Muscle layer of colon (tissue), 2 donors: ENCODE measurements around the gene TTC17.
"Not testable (repeated sequence)": the region's sequence is repeated elsewhere in the genome, so short reads cannot be mapped to it uniquely, and the experiment has no call there.

Experiments
- H3K27ac ChIP-seq: one replicate; pipeline ENCODE4 v1.7.0; 2013; ENCODE audit warnings: low read depth, mild to moderate bottlenecking, low read length, moderate library complexity
- H3K27me3 ChIP-seq, 2 donors: one replicate each; pipeline ENCODE4 v1.7.0; 2013; ENCODE audit warnings: low read length in 2 of 2, mild to moderate bottlenecking in 2 of 2; ENCODE audit not compliant: insufficient read depth in 2 of 2, control insufficient read depth in 1 of 2
- H3K36me3 ChIP-seq: one replicate; pipeline ENCODE4 v1.7.0; 2013; ENCODE audit warnings: mild to moderate bottlenecking, low read length; ENCODE audit not compliant: insufficient read depth
- H3K4me1 ChIP-seq: one replicate; pipeline ENCODE4 v1.7.0; 2013; ENCODE audit warnings: mild to moderate bottlenecking, low read length; ENCODE audit not compliant: insufficient read depth
- H3K4me3 ChIP-seq, 2 donors: one replicate each; pipeline ENCODE4 v1.7.0; 2013; ENCODE audit warnings: low read length in 2 of 2, low read depth in 1 of 2, mild to moderate bottlenecking in 1 of 2, moderate library complexity in 1 of 2
- H3K9ac ChIP-seq: one replicate; pipeline ENCODE4 v1.7.0; 2013; ENCODE audit warnings: low read length
- H3K9me3 ChIP-seq: one replicate; pipeline ENCODE4 v1.7.0; 2013; ENCODE audit warnings: mild to moderate bottlenecking, low read length
- donor health status: abdominal sarcoma.
- donor health status: Adenocarcinoma of cecum.

TTC17 gene, protein sequence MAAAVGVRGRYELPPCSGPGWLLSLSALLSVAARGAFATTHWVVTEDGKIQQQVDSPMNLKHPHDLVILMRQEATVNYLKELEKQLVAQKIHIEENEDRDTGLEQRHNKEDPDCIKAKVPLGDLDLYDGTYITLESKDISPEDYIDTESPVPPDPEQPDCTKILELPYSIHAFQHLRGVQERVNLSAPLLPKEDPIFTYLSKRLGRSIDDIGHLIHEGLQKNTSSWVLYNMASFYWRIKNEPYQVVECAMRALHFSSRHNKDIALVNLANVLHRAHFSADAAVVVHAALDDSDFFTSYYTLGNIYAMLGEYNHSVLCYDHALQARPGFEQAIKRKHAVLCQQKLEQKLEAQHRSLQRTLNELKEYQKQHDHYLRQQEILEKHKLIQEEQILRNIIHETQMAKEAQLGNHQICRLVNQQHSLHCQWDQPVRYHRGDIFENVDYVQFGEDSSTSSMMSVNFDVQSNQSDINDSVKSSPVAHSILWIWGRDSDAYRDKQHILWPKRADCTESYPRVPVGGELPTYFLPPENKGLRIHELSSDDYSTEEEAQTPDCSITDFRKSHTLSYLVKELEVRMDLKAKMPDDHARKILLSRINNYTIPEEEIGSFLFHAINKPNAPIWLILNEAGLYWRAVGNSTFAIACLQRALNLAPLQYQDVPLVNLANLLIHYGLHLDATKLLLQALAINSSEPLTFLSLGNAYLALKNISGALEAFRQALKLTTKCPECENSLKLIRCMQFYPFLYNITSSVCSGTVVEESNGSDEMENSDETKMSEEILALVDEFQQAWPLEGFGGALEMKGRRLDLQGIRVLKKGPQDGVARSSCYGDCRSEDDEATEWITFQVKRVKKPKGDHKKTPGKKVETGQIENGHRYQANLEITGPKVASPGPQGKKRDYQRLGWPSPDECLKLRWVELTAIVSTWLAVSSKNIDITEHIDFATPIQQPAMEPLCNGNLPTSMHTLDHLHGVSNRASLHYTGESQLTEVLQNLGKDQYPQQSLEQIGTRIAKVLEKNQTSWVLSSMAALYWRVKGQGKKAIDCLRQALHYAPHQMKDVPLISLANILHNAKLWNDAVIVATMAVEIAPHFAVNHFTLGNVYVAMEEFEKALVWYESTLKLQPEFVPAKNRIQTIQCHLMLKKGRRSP

DNA sequence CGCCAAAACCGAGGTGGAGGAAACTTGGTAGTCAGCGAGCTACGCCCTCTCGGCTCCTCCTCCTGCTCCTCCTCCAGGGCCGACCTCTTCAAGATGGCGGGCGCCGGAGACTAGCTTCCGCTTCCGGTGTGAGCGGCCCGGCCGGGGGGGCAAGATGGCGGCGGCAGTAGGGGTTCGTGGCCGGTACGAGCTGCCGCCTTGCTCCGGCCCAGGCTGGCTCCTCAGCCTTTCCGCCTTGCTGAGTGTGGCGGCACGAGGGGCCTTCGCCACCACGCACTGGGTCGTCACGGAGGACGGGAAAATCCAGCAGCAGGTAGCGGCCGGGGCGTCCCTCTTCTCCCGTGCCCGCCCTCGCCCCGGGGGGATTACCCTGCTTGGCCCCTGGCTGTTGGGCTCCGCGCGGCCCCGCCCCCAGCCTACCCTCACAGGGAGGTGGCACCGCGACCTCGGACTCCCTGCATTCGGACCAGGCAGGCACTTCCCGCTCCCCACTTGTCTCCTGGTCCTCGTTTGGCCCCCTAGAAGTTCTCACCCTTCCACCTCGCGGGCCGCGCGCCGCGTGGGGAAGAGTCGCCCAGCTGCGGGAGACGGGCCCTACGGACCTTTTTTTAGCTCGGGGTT is at the start of gene TTC17:
Gene TTC17, plus strand, starts transcription at position 120 of the 621 bp plus-strand sequence. Its CDS starts 35 bp downstream, at position 155.
- Histone ChIP-seq H3K9ac (peak within 1 kb of the TSS; percentile 81), H3K36me3 (no peaks in the 10 kb centered on the region), H3K27ac (peak within 1 kb of the TSS; percentile 77), H3K4me1 (peaks cover 20% of the 10 kb centered on the region), H3K4me3 (peak within 1 kb of the TSS; percentile 84 to 97), H3K27me3 (no peaks in the 10 kb centered on the region), H3K9me3 (no peaks in the 10 kb centered on the region)

DNA sequence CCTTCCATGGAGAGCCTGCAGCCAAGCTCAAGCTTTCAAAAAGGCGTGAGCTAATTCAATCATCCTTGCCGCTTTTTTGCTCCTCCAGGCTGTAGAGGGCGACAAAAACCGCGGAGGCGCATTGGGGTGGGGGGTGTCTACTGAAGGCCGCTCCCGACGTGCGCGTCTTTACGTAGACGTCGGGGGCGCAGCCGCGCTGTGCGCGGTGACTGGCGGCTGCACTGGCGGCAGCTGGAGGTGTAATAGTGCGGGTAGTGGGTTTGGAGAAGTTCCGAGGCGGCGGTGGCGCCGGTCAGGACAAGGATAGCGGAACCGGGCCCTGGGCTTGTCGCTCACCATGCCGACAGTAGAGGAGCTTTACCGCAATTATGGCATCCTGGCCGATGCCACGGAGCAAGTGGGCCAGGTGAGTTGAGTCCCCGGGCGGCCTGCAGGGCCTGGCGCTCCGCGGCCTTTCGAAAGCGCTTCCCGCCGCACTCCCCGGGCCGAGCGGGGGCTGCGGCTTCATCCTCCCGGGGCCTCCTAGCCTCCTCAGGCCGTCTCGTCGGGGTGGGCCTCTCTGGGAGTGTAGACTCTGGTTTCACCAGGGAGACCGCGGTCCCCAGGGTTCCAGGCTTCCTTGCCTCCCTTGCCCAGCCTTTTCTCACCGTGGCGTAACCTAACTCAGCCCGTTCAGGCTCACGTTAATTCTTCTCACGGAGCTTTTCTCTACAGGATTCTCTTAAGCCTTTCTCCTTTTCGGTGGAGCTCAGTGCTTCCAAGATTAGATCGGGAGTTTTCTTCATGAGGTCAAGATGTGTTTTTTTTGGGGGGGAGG is 46.7 kb upstream of the TTC17 start, which contains the start of gene API5:
Gene API5, plus strand, starts transcription at position 206 of the 817 bp plus-strand sequence. Its CDS starts 132 bp downstream, at position 338.
- Histone ChIP-seq H3K4me1 (peaks cover 6% of the 10 kb centered on the region), H3K27ac (peak within 1 kb of the TSS; percentile 71), H3K9me3 (no peaks in the 10 kb centered on the region), H3K36me3 (no peaks in the 10 kb centered on the region), H3K4me3 (peak within 1 kb of the TSS; percentile 51 to 92), H3K9ac (peak within 1 kb of the TSS; percentile 96), H3K27me3 (no peaks in the 10 kb centered on the region)

DNA sequence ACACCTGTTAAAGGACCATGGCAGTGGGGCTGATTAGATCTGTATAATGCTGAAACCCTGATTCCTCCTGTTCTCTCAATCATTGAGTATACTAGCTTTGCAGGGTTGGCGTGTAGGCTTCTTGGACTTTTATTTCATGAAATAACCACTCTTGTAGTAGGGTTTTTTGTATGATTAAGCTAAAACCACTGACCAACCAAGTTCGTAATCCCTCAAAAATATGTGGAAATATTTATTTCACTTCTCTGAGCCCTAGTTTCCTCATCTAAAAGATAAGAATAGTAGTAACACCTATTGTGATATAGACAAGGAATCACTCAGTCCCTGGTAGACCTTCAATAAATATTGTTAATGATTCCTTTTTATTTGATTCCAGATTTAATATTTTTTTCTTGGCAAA is 42.8 kb upstream of the TTC17 start:
- Histone ChIP-seq H3K36me3 (peaks cover 6% of the 10 kb centered on the region), H3K9ac (no peak overlapping the region), H3K9me3 (no peaks in the 10 kb centered on the region), H3K27me3 (no peaks in the 10 kb centered on the region), H3K4me1 (peaks cover 6% of the 10 kb centered on the region), H3K27ac (no peak overlapping the region), H3K4me3 (no peak overlapping the region)

DNA sequence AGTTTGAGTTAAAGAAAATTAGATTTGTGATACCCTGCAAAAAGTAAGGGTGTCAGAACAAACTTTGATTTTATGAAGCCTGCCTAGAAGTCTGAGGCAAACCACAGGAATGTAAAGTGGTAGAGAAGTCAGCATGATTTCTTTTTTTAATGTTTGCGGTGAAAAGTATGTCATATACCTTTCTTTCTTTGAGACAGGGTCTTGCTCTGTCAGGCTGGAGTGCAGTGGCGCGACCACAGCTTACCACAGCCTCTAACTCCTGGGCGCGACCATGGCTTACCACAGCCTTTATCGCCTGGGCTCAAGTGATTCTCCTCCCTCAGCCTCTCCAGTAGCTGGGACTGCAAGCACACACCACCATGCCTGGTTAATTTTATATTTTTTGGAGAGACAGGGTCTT is 42.3 kb upstream of the TTC17 start:
- no peaks in the 10 kb centered on the region for H3K27me3 ChIP-seq
- peaks cover 6% of the 10 kb centered on the region for H3K4me1 ChIP-seq
- H3K36me3 ChIP-seq = peaks cover 7% of the 10 kb centered on the region
- H3K27ac ChIP-seq = no peak overlapping the region
- H3K4me3 ChIP-seq = no peak overlapping the region
- H3K9me3 ChIP-seq = no peaks in the 10 kb centered on the region
- H3K9ac ChIP-seq = no peak overlapping the region

DNA sequence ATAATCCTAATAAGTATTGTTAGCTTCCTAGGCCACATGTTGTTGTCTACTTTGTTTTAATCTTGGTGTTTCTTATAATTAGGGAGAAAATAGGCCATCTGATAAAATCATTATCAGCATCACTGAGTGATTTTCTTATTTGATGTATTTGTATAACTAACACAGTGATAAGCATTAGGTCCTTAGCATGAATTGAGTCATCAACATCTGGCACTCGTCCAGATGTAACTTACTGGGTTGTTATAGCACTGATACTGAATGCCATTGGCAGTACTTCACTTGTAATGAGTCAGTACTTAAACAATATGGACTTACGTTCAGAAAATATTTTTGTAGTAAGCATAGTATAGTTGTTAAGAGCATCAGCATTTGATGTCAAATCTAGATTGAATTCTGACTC is 30.7 kb upstream of the TTC17 start:
- Histone ChIP-seq H3K36me3 (peaks cover 84% of the 10 kb centered on the region), H3K27me3 (no peaks in the 10 kb centered on the region), H3K9me3 (no peaks in the 10 kb centered on the region), H3K4me1 (no peaks in the 10 kb centered on the region), H3K9ac (no peak overlapping the region), H3K4me3 (no peak overlapping the region), H3K27ac (no peak overlapping the region)

DNA sequence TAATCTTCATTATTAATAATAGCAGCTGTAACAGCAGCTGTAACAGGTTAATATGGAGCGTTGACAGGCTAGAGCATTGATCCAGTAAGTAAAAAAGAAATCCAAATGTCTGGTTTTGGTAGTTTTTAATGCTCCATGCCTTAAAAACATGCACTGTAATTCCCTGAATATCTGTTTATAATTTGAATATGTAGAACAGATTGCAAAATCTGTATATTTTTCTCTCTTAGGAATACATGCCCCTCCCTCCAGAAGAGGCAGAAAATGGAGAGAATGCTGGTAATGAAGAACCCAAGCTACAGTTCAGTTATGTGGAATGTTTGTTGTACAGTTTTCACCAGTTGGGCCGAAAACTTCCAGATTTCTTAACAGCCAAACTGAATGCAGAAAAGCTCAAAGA is 30.2 kb upstream of the TTC17 start:
- H3K27me3 ChIP-seq = no peaks in the 10 kb centered on the region
- H3K27ac ChIP-seq = no peak overlapping the region
- H3K4me1 ChIP-seq = no peaks in the 10 kb centered on the region
- H3K9ac ChIP-seq = no peak overlapping the region
- H3K36me3 ChIP-seq = peaks cover 79% of the 10 kb centered on the region
- no peak overlapping the region for H3K4me3 ChIP-seq
- no peaks in the 10 kb centered on the region for H3K9me3 ChIP-seq

DNA sequence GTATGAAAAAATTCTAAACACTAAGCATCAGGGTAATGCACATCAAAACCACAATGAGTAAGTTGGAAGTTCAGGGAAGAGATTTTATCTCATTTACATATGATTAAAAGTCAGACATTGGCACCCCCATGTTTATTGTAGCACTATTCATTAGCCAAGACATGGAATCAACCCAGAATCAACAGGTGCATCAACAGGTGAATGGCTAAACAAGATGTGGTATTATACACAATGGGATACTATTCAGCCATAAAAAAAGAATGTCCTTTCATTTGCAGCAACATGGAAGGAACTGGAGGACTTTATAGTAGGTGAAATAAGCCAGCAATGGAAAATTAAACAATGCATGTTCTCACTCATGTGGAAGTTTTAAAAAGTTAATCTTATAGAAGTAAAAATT is 17.6 kb upstream of the TTC17 start:
- H3K4me1 ChIP-seq = no peaks in the 10 kb centered on the region
- no peak overlapping the region for H3K9ac ChIP-seq
- H3K27ac ChIP-seq = no peak overlapping the region
- no peak overlapping the region for H3K4me3 ChIP-seq
- peaks cover 21% of the 10 kb centered on the region for H3K36me3 ChIP-seq
- H3K27me3 ChIP-seq = no peaks in the 10 kb centered on the region
- no peaks in the 10 kb centered on the region for H3K9me3 ChIP-seq

DNA sequence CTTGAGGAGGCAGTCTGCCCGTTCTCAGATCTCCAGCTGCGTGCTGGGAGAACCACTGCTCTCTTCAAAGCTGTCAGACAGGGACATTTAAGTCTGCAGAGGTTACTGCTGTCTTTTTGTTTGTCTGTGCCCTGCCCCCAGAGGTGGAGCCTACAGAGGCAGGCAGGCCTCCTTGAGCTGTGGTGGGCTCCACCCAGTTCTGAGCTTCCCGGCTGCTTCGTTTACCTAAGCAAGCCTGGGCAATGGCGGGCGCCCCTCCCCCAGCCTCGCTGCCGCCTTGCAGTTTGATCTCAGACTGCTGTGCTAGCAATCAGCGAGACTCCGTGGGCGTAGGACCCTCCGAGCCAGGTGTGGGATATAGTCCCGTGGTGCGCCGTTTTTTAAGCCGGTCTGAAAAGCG is 7.3 kb upstream of the TTC17 start:
- not testable (repeated sequence) for H3K9me3 ChIP-seq, H3K4me3 ChIP-seq, H3K4me1 ChIP-seq, H3K36me3 ChIP-seq, H3K9ac ChIP-seq, H3K27ac ChIP-seq, H3K27me3 ChIP-seq

DNA sequence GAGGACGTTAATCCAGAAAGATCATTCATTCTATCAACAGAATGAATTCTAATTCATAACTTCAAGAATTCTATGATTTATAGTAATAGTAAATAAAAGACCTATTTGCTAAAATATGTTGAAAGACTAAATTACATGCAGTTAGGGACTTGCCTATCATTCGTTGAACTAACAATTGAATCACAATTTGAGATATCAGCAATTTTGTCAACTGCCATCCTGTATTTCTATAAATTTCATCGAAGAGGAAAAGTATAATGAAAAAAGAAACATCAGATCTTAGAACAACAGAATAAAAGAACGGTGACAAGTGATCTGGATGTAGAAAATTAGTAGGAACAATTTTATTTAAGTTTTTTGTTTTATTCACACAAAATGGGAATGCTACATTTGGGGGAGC is 4.4 kb upstream of the TTC17 start:
- no peaks in the 10 kb centered on the region for H3K9me3 ChIP-seq
- H3K27ac ChIP-seq = no peak overlapping the region
- no peak overlapping the region for H3K4me3 ChIP-seq
- H3K36me3 ChIP-seq = no peaks in the 10 kb centered on the region
- peaks cover 6% of the 10 kb centered on the region for H3K4me1 ChIP-seq
- H3K9ac ChIP-seq = no peak overlapping the region
- no peaks in the 10 kb centered on the region for H3K27me3 ChIP-seq

DNA sequence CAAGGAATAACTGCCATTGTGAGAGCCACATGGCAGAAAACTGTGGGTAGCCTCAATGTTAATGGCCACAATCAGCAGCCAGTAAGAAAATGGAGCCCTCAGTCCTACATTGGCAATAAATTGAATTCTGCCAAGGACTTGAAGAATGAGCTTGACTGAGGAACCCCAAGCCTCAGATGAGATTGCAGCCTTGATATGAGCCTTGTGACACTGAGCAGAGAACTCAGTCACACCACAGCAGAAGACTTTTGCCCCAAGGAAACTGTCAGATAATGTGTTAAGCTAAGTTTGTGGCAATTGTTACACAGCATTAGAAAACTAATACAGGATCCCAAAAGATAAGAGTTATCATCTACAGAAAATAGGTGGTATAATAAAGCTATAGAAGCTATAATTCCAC is 2.4 kb upstream of the TTC17 start:
- Histone ChIP-seq H3K27ac (no peak overlapping the region), H3K4me1 (peaks cover 20% of the 10 kb centered on the region), H3K4me3 (no peak overlapping the region), H3K9ac (no peak overlapping the region), H3K36me3 (no peaks in the 10 kb centered on the region), H3K27me3 (no peaks in the 10 kb centered on the region), H3K9me3 (no peaks in the 10 kb centered on the region)
